SK-N-SH (cell line): Measurements from ENCODE around the gene ENTPD7. TPM values are rescaled to one million over a fixed set of nuclear protein-coding genes. Genes with fewer than 3 reads are reported as not detected.

Experiments
- CTCF ChIA-PET: fragments of 300-600, 350-600 bp; formaldehyde crosslinking; extraction: SDS; loops from one replicate; lab custom pipeline; 2021; lab: Yijun Ruan, JAX
- POLR2A ChIA-PET: fragments of 350-600 bp; sonication (Branson Sonifier 250); formaldehyde crosslinking; extraction: SDS; loops from one replicate; lab custom pipeline; 2020; ENCODE audit warnings: antibody characterized with exemption, inconsistent platforms; lab: Yijun Ruan, JAX
- DNase-seq: peaks from one replicate; pipeline ENCODE4 v3.0.0; 2012
- H2AFZ ChIP-seq: fragments of 200-600 bp; sonication (generic); 2 replicates; pipeline ENCODE4 v1.8.1; 2016; ENCODE audit warnings: antibody characterized with exemption, mild to moderate bottlenecking, low read depth
- H3F3A ChIP-seq: fragments of 200-600 bp; sonication (generic); replicated peaks from 2 replicates; pipeline ENCODE3; 2016; ENCODE audit warnings: antibody characterized with exemption, mild to moderate bottlenecking; ENCODE audit not compliant: insufficient read depth
- H3K27ac ChIP-seq, 2 experiments: fragments of 200-500 bp in 1 of 2; fragments of 200-600 bp in 1 of 2; sonication (Bioruptor generic) in 1 of 2; sonication (generic), shearing (Covaris generic) in 1 of 2; 2 replicates each; pipeline versions ENCODE4 v1.5.1 to v1.6.1; 2014 to 2016; ENCODE audit warnings: low read depth in 2 of 2, inconsistent platforms in 1 of 2, low read length in 1 of 2, mild to moderate bottlenecking in 1 of 2, mixed read lengths in 1 of 2
- H3K27me3 ChIP-seq: fragments of 200-600 bp; sonication (generic), shearing (Covaris generic); 2 replicates; pipeline ENCODE4 v1.6.1; 2016; ENCODE audit warnings: mixed run types; ENCODE audit not compliant: insufficient read depth
- H3K36me3 ChIP-seq, 2 experiments: fragments of 200-500 bp in 1 of 2; fragments of 200-600 bp in 1 of 2; sonication (Bioruptor generic) in 1 of 2; sonication (generic) in 1 of 2; replicated peaks in 1 of 2; 2 replicates each; pipeline versions ENCODE3 to v1.5.1; 2014 to 2016; ENCODE audit warnings: low read length in 1 of 2, mild to moderate bottlenecking in 1 of 2; ENCODE audit not compliant: insufficient read depth in 2 of 2, control insufficient read depth in 1 of 2
- H3K4me1 ChIP-seq, 2 experiments: fragments of 200-500 bp in 1 of 2; fragments of 200-600 bp in 1 of 2; sonication (Bioruptor generic) in 1 of 2; sonication (generic), shearing (Covaris generic) in 1 of 2; 2 replicates each; pipeline versions ENCODE4 v1.5.1 to v1.6.1; 2014 to 2016; ENCODE audit warnings: low read depth in 1 of 2, low read length in 1 of 2, mixed run types in 1 of 2; ENCODE audit not compliant: insufficient read depth in 2 of 2, control insufficient read depth in 1 of 2
- H3K4me2 ChIP-seq: fragments of 200-600 bp; sonication (generic), shearing (Covaris generic); 2 replicates; pipeline ENCODE4 v1.6.1; 2017; ENCODE audit warnings: mixed run types
- H3K4me3 ChIP-seq, 2 experiments: fragments of 200-500 bp in 1 of 2; fragments of 200-600 bp in 1 of 2; sonication (Bioruptor generic) in 1 of 2; sonication (generic), shearing (Covaris generic) in 1 of 2; 2 replicates each; pipeline versions ENCODE4 v1.5.1 to v1.8.1; 2014 to 2016; ENCODE audit warnings: low read depth in 2 of 2, inconsistent platforms in 1 of 2, low read length in 1 of 2, mild to moderate bottlenecking in 1 of 2, mixed read lengths in 1 of 2, moderate library complexity in 1 of 2
- H3K79me2 ChIP-seq: fragments of 200-600 bp; sonication (generic); 2 replicates; pipeline ENCODE4 v1.8.1; 2017; ENCODE audit warnings: mild to moderate bottlenecking; ENCODE audit not compliant: insufficient read depth
- H3K9ac ChIP-seq: fragments of 200-600 bp; sonication (generic); 2 replicates; pipeline ENCODE4 v1.6.1; 2017; ENCODE audit warnings: mixed run types
- H3K9me2 ChIP-seq: fragments of 200-600 bp; sonication (generic); 2 replicates; pipeline ENCODE4 v1.6.1; 2017; ENCODE audit warnings: mixed run types
- H3K9me3 ChIP-seq: fragments of 200-600 bp; sonication (generic); 2 replicates; pipeline ENCODE4 v1.6.1; 2017; ENCODE audit warnings: mixed run types, mild to moderate bottlenecking, moderate library complexity
- H4K20me1 ChIP-seq: fragments of 200-600 bp; sonication (generic); 2 replicates; pipeline ENCODE4 v1.6.1; 2017; ENCODE audit warnings: mild to moderate bottlenecking, mixed run types; ENCODE audit not compliant: insufficient read depth
- ELF1 ChIP-seq: IDR thresholded peaks from 2 replicates; pipeline ENCODE4 v1.4.0; 2012
- EZH2phosphoT487 ChIP-seq: fragments of 200-600 bp; sonication (generic); IDR thresholded peaks from 2 replicates; pipeline ENCODE4 v1.6.1; 2017; ENCODE audit warnings: low read depth, mixed run types, mild to moderate bottlenecking, antibody characterized with exemption, moderate library complexity, borderline replicate concordance
- FOSL2 ChIP-seq: IDR thresholded peaks from 2 replicates; pipeline ENCODE4 v1.4.0; 2012; ENCODE audit warnings: low read depth, mild to moderate bottlenecking, moderate library complexity, borderline replicate concordance
- IRF3 ChIP-seq: fragments of 150-350 bp; IDR thresholded peaks from 2 replicates; pipeline ENCODE4 v1.6.1; 2016; ENCODE audit warnings: mild to moderate bottlenecking, low read depth, low read length
- NFIC ChIP-seq: IDR thresholded peaks from 2 replicates; pipeline ENCODE4 v1.4.0; 2012; ENCODE audit warnings: borderline replicate concordance
- NRF1 ChIP-seq: IDR thresholded peaks from 2 replicates; pipeline ENCODE4 v1.6.1; 2012; ENCODE audit warnings: low read depth, mild to moderate bottlenecking, low read length
- POLR2AphosphoS5 ChIP-seq: IDR thresholded peaks from 2 replicates; pipeline ENCODE4 v1.6.1; 2012; ENCODE audit warnings: low read depth, low read length
- RAD21 ChIP-seq: IDR thresholded peaks from 2 replicates; pipeline ENCODE4 v1.6.1; 2012; ENCODE audit warnings: mild to moderate bottlenecking, low read length
- REST ChIP-seq: IDR thresholded peaks from 2 replicates; pipeline ENCODE4 v1.6.1; 2012; ENCODE audit warnings: mild to moderate bottlenecking, low read depth, low read length, moderate library complexity
- RXRA ChIP-seq: IDR thresholded peaks from 2 replicates; pipeline ENCODE4 v1.4.0; 2012; ENCODE audit warnings: low read depth, mild to moderate bottlenecking, borderline replicate concordance
- SIN3A ChIP-seq: IDR thresholded peaks from 2 replicates; pipeline ENCODE4 v1.6.1; 2012; ENCODE audit warnings: low read depth, mild to moderate bottlenecking, low read length, moderate library complexity, borderline replicate concordance
- TAF1 ChIP-seq: IDR thresholded peaks from 2 replicates; pipeline ENCODE4 v1.6.1; 2012; ENCODE audit warnings: low read depth, mild to moderate bottlenecking, low read length, moderate library complexity, borderline replicate concordance
- TCF12 ChIP-seq: IDR thresholded peaks from 2 replicates; pipeline ENCODE4 v1.4.0; 2012
- TEAD4 ChIP-seq: IDR thresholded peaks from 2 replicates; pipeline ENCODE4 v1.4.0; 2012; ENCODE audit warnings: mild to moderate bottlenecking, borderline replicate concordance; ENCODE audit not compliant: insufficient read depth
- ZBTB33 ChIP-seq: IDR thresholded peaks from 2 replicates; pipeline ENCODE4 v1.4.0; 2012; ENCODE audit warnings: low read depth, borderline replicate concordance
- polyA plus RNA-seq, 3 experiments: library from polyadenylated mRNA; depleted of rRNA; stranded (reverse); fragments of >200 nt; gene quantifications; 2 replicates each; pipeline ENCODE4 v1.2.3, GENCODE V29; 2012
- TF ChIP-seq, protein P1 (sequence below): fragments of 150-350 bp; IDR thresholded peaks from 2 replicates; pipeline ENCODE4 v1.6.1; 2017; ENCODE audit warnings: antibody characterized with exemption, low read length, low read depth, borderline replicate concordance
- TF ChIP-seq, protein P2 (sequence below): IDR thresholded peaks from 2 replicates; pipeline ENCODE4; 2012
- TF ChIP-seq, protein P3 (sequence below): IDR thresholded peaks from 2 replicates; pipeline ENCODE4 v1.4.0; 2012; ENCODE audit warnings: low read depth, borderline replicate concordance

Gene ENTPD7
- polyA plus RNA-seq, 1 of the 3 experiments (the other 2 are of a cell fraction): 3.9 TPM

GRCh38 chr10:99621454-99622251 lies 37.7 kb upstream of the ENTPD7 start (continued):
- no peak; the same call in 1 of the 2 replicates for TF ChIP-seq REST
- TF ChIP-seq NFIC: no peak; the same call in 1 of the 2 replicates
- TF ChIP-seq FOSL2: no peak
- no peak for TF ChIP-seq IRF3
- no peak for TF ChIP-seq RAD21

DNA sequence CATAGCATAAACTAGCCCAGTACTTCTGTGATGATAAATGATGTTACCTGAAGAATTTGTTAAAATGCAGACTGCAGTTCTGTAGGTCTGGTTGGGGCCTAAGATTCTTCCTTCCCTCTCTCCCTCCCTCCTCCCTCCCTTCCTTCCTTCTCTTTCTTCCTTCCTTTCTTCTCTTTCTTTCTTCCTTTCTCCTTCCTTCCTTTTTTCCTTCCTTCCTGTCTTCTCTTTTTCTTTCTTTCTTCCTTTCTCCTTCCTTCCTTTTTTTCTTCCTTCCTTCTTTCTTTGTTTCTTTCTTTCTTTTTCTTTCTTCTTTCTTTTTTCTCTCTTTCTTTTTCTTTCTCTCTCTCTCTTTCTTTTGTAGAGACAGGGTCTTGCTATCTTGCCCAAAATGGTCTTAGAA lies 35.4 kb upstream of the ENTPD7 start:
- Histone ChIP-seq H3K79me2 (peaks cover 11% of the 10 kb centered on the region), H3K36me3 (no peaks in the 10 kb centered on the region), H3K9ac (no peak overlapping the region), H3K4me1 (peaks cover 5 to 12% of the 10 kb centered on the region in 2 experiments; a peak in 3 of 4 replicates), H3K27ac (no peak overlapping the region), H4K20me1 (0 out of 2 replicates have a peak, but pooled peaks cover 3% of the 10 kb centered on the region), H3K4me2 (no peak overlapping the region), H3K9me2 (no peaks in the 10 kb centered on the region), H3K4me3 (no peak overlapping the region), H2AFZ (no peak overlapping the region), H3F3A (peaks cover 13% of the 10 kb centered on the region), H3K27me3 (no peaks in the 10 kb centered on the region), H3K9me3 (no peaks in the 10 kb centered on the region)
- no peak for DNase-seq
- ChIA-PET CTCF (interaction anchor here (0.9 kb wide), 1 partner anchor 11 kb away, joined by 3 read pairs; no protein-coding TSS in a partner anchor), POLR2A (no interaction called here)
- TF ChIP-seq NRF1: no peak
- TF ChIP-seq RXRA: no peak
- no peak for TF ChIP-seq IRF3
- TF ChIP-seq EZH2phosphoT487: no peak
- TF ChIP-seq, protein P1, sequence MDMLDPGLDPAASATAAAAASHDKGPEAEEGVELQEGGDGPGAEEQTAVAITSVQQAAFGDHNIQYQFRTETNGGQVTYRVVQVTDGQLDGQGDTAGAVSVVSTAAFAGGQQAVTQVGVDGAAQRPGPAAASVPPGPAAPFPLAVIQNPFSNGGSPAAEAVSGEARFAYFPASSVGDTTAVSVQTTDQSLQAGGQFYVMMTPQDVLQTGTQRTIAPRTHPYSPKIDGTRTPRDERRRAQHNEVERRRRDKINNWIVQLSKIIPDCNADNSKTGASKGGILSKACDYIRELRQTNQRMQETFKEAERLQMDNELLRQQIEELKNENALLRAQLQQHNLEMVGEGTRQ: no peak
- no peak for TF ChIP-seq ZBTB33
- no peak for TF ChIP-seq ELF1
- no peak for TF ChIP-seq TAF1
- no peak for TF ChIP-seq SIN3A
- no peak for TF ChIP-seq NFIC
- TF ChIP-seq POLR2AphosphoS5: no peak
- no peak for TF ChIP-seq TEAD4
- TF ChIP-seq, protein P2, sequence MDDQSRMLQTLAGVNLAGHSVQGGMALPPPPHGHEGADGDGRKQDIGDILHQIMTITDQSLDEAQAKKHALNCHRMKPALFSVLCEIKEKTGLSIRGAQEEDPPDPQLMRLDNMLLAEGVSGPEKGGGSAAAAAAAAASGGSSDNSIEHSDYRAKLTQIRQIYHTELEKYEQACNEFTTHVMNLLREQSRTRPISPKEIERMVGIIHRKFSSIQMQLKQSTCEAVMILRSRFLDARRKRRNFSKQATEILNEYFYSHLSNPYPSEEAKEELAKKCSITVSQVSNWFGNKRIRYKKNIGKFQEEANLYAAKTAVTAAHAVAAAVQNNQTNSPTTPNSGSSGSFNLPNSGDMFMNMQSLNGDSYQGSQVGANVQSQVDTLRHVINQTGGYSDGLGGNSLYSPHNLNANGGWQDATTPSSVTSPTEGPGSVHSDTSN: no peak
- TF ChIP-seq, protein P3, sequence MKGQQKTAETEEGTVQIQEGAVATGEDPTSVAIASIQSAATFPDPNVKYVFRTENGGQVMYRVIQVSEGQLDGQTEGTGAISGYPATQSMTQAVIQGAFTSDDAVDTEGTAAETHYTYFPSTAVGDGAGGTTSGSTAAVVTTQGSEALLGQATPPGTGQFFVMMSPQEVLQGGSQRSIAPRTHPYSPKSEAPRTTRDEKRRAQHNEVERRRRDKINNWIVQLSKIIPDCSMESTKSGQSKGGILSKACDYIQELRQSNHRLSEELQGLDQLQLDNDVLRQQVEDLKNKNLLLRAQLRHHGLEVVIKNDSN: no peak
- no peak for TF ChIP-seq TCF12
